GM19238 (cell line): ENCODE measurements around the gene GHSR.
"Not testable (repeated sequence)": the region's sequence is repeated elsewhere in the genome, so short reads cannot be mapped to it uniquely, and the experiment has no call there.

Experiments
- DNase-seq: peaks from one replicate; pipeline ENCODE4 v3.0.0; 2011; ENCODE audit warnings: low spot score; ENCODE audit not compliant: insufficient read length

GHSR gene, protein sequence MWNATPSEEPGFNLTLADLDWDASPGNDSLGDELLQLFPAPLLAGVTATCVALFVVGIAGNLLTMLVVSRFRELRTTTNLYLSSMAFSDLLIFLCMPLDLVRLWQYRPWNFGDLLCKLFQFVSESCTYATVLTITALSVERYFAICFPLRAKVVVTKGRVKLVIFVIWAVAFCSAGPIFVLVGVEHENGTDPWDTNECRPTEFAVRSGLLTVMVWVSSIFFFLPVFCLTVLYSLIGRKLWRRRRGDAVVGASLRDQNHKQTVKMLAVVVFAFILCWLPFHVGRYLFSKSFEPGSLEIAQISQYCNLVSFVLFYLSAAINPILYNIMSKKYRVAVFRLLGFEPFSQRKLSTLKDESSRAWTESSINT

DNA sequence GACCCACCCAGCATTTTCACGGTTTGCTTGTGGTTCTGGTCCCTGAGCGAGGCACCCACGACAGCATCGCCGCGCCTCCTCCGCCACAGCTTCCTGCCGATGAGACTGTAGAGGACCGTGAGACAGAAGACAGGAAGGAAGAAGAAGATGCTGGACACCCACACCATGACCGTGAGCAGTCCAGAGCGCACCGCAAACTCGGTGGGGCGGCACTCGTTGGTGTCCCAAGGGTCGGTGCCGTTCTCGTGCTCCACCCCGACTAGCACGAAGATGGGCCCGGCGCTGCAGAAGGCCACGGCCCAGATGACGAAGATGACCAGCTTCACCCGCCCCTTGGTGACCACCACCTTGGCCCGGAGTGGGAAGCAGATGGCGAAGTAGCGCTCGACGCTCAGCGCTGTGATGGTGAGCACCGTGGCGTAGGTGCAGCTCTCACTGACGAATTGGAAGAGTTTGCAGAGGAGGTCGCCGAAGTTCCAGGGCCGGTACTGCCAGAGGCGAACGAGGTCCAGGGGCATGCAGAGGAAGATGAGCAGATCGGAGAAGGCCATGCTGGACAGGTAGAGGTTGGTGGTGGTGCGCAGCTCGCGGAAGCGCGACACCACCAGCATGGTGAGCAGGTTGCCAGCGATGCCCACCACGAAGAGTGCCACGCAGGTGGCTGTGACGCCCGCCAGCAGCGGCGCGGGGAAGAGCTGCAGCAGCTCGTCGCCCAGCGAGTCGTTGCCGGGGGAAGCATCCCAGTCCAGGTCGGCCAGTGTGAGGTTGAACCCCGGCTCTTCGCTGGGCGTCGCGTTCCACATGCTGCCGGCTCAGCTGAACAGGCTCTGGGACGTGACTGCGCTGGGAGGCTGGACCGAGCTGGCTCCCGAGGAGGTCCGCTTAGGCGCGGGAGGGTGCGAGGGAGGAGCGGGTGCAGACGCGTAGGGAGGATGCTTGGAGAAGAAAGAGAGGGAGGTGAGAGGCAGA lies at the start of gene GHSR:
TSS of gene GHSR (minus strand) at position 846 of the 969 bp plus-strand sequence. CDS start at position 803, 43 bp downstream.
- no peak for DNase-seq

DNA sequence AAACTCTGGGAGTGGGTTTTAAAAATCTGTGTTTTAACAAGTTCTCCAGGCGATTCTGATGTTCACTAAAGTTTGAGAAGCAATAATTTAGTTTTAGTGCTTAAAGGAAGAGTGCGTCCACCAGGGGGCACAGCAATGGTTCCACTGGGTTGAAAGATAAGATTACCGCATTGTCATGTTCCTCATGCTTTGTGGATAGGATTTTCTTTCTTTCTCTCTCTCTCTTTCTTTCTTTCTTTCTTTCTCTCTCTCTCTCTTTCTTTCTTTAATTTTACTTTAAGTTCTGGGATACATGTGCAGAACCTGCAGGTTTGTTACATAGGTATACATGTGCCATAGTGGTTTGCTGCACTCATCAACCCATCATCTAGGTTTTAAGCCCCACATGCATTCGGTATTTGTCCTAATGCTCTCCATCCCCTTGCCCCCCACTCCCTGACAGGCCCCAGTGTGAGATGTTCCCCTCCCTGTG lies 42.0 kb upstream of the GHSR start:
- DNase-seq, result not testable (repeated sequence)

DNA sequence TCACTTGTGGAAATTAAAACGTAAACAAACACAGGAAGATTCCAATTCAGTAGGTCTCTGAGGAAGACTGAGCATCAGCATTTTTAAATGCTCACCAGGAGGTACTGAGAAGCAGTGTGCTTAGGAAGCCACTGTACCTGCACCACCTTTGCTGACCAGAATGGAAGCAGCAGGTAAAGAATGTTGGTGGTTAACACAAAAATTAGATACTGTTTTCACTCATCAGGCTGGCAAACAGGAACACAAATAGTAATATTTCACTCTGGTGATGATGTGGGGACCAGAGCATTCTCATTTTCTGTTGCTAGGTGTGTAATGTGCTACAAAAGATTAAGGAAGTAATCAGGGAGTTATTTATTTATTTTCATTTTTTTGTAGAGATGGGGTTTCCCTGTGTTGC lies 29.9 kb upstream of the GHSR start:
- DNase-seq, result no peak

DNA sequence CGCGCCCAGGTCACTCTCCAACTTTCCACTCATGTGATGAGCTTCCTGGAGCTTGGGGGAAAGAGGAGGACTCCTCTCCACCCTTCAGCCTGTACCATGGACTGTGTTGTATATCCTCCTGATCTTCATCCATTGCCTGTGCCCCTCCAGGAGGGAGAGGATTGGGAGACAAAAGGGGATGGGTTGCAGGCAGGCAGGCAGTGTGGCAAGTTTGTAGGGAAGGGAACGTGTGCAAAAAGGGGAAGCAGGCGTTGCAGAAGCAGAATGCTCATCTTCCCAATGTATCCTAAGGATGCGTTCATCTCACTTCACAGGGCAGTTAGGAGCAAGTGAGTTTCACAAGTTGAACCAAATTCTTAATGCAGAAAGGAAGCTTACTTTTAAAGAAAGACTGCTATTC lies 28.1 kb upstream of the GHSR start:
- DNase-seq, result no peak

DNA sequence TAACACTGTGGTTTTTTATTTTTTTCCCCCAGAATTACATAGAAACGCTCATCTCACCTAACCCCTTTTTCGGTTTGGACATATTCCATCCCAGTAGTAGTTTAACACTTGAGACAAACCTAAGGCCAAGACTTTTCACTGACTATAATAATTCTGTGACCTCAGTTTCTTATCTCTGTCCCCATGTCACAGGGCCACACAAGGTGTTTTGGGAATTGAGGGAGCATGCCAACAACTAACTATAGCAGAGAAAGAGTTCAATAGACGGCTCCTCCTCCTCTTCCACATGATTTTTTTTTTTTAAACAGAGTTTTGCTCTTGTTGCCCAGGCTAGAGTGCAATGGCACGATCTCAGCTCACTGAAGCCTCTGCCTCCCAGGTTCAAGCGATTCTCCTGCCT lies 27.4 kb upstream of the GHSR start:
- DNase-seq, result no peak

DNA sequence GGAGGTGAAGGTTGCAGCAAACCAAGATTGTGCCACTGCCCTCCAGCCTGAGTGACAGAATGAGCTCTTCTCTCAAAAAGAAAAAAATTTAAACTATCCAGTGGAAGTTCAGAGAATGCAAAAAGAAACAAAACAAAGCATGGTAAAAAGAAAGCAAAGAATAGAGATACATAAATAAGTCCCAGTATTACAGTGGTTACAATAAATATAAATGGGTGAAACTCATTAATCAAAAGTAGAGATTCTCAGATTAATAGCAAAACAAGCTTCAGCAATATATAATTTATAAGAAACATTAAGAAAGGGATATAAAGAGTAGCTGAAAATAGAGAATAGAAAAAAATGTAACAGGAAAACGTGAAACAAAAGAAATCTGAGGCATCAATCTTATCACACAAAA lies 23.6 kb upstream of the GHSR start:
- DNase-seq, result no peak

DNA sequence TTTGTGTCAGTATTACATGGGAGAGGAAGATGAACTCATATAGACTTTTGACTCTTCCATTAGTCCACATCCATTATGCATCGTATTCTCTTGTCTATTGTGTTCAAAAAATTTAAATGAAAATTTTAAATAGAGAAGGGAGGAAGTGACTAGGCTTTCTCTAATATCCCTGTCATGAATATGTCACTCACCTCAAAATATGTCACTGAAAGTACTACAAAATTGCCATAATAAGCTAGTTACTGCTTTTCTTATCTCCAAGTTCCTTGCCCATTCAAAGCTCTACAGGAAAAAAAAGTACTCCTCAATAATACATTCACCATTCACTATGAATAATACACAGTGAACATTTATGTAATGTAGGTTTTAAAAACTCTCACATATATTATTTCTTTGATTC lies 22.3 kb upstream of the GHSR start:
- DNase-seq, result no peak

DNA sequence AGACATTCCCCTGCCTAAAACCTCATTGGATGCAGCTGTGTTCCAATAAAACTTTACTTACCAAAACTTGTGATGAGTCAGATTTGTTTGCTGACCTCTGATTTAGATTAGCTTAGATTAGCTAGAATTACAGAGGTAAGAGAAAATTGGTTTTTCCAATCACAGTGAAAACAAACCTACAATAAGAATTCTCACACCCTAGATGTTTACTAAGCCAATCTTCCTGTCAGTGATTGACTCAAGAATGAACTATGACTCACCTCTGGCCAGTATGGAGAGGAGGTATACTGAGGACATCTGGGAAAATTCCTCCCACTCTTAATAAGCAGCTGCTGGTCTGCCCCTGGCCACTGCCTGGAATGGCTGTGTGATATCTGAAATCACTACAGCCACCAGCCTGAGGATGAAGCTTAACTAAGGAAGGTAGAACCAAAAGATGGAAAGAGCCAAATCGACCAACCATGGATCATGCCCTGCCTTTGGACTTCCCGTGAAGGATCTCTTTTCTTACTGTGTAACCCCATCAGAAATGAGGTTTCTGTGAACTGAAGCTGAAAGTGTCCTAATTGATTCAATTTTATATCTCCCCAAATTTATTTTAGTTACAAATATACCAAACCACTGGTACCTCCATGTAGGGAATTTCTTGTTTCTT lies 19.0 kb upstream of the GHSR start:
- DNase-seq, result no peak

DNA sequence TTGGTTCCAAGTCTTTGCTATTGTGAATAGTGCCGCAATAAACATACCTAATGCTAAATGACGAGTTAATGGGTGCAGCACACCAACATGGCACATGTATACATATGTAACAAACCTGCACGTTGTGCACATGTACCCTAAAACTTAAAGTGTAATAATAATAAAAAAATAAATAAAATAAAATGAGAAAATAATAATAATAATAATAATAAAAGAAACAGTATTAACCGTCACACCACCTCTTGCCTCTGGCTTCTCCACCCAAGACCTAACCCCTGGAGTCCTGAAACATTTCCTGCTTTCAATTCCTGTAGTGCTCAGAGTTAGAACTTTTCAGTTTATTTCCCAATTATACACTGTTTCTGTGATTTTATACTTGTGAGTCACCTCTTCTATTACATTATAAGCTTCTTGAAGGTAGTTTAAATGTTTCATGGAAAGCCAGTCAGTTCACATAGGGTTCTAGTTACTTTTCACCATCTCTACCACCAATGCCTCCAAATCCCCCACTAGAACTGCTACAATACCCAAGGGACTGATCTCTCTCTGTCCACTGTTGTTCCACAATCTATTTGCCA lies 18.4 kb upstream of the GHSR start:
- DNase-seq, result no peak

DNA sequence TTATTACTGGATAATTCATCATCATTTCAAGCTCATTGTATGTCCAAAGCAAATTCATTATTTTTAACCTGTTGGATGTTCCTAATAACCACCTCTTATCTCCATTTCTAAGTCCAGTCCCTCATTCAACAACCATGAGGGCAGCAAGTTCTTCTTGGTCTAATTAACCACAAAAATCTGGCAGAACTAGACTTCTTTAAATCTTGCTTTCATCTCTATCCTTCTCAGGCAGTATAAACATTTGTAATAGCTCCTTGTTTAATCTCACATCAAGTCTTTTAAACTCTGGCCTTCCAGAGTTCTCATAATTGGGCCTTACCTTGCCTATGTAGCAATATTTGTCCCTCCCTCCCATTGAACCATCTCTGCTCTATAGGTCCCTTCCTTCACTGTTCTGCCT lies 17.0 kb upstream of the GHSR start:
- DNase-seq, result no peak

DNA sequence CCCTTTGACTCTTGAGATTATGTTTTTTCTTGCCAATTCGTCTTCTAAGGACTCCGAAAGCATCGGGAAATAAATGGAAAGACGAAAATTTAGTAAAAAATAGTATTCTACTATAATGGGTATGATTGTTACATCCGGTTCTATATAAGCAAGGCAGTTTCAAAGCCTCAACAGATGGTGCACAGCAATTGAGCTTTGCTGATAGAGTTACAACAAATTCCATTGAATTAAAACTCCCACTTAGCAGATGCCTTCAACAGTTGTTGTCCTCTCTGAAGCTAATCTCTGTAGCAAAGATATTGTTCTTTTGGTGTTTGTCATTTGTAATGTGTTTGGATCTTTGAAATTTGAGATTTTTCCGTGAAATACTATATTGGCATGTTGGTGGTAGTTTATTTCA lies 16.1 kb upstream of the GHSR start:
- no peak for DNase-seq

DNA sequence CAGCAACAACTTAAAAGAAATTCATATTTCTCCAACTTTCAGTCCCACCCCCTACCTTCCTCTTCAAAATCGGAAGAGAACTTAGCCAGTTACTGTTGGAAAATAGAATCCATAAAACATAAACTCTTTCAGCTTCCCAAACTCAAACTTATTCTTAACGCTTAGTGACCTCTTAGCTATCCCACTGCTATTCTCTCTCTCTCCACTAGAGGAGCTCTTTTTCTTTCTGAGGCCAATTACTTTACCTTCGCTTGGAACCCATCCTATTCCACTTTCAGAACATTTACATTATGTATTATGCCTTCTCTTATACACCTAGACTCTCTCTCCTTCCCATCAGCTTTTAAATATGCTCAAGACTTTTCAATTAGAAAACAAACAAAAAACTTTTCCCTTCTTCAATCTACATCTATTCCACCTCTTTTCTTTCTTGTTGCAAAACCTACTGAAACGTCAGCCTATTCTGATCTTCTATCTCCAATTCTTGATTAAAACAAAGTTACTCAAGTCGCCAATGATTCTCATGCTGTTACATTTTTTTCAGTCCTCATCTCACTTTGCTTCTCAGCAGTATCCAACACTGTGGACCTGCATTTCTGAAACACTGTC lies 13.4 kb upstream of the GHSR start:
- peak; percentile 22 for DNase-seq

DNA sequence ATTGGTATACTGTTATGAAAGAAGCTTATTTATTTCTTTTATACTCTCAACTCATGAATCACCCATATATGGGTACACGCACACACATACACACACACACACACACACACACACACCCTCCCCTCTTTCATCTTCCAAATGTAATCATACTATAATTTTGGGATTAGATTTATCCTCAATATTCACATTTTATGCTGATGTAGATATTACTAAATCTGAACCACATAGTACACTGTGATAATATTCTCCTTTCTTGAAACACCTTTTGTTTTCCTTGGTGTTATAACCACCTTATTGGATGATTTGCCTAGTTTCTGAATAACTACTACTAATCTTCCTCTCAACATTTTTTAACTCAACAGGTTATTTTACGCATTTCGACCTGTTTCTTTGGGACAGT lies 8.1 kb upstream of the GHSR start:
- DNase-seq, result no peak

DNA sequence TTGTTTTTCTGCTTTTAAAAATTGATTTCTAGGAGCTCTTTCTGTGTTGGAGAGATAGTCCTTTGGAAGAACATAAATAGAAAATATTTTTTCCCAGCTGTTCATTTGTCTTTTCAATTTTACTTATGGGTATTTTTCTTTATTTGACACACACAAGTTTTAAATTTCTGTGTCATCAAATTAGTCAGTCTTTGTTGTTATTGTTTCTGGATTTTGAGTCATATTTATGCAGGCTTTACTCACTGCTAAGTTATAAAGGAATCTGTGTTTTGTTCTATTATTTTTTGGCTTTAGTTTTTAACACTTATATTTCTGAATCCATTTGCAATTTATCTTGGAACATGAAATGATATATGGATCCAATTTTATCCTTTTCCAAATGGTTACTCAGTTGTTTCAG lies 5.9 kb upstream of the GHSR start:
- DNase-seq, result no peak

DNA sequence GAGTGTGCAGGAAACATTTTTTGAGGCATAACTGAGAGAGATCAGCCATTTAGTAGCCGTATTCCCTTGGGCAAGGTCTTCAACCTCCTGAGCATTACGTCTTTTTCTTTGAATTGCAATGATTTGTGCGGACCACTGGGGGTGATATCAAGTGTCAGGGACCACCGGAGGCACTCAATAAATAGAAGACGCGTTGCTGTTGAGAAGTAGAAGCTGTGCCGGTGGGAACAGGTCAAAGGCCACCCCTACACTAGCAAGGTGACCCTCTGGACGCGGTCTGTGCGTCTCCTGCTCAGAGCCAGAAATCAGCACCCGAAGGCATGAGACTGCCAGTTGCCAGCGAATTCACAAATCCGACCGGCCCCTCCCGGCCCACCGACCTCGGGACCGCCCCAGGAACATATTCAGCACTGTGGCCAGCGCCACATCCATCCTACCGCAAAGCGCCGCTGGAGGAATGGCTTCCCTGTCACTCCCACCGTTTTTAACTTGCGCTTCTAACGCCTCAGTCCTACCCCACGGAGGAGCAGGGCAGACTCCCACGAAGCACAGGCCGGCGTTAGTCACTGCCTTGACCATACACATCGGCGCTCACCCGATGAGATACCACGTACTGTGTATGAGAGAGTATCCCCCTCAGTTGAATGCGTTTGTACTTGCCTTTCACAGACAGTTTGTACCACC lies 1.4 kb upstream of the GHSR start:
- no peak for DNase-seq

DNA sequence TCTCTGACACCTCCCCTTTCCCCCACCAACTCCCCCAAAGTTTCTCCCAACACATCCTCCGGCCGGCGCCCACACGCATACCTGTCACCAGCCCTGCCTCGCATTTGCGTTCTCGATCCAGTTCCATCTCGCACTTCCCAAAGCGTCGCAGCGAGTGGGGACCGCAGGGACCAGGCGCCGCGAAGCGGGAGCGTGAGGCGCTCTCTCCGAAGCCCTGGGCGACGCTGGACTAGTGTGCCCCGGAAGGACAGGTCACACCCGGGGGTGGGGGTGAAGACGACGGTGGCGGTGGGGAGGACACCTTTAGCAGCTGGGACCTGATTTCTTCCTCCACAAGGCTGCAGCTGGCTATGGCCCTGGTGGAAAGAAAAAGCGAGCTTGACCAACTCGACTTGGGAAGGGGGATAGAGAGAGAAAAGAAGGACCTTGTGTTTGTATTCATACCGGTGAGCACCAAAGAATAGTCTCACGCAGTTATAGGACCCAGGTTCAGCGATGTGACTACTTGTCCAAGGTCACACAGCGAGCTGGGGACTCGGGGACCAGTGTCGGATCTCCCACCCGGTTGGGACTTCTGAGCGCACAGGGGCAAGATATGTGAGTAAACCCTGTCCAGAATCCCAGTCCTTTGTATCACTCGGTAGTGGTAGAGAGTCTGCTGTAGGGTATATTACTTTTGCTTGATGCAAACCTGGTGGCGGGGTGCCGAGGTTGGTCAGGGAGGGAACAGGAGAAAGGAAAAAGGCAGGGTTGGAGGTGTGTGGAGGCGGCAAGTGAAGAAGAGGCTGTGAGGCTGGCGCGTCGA lies 607 bp upstream of the GHSR start:
- DNase-seq, result no peak

DNA sequence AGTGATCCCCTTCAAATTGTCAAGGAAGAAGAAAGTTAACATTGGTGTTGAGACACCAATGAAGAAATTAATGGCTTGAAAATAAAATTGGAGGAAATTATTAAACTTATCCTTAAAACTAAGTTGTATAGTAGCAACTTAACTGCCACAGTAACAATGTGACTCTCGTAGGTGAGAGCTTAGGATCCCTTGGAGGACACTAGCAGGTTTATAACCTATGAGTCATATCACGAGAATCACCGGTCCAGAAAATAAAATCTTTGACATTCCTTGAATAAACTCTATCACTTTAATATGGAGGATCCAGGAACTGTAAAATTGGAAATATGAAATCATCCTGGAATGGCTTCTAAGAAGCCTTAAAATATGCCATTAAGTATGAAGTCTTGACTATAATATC lies 2.1 kb downstream of the GHSR start:
- no peak for DNase-seq

DNA sequence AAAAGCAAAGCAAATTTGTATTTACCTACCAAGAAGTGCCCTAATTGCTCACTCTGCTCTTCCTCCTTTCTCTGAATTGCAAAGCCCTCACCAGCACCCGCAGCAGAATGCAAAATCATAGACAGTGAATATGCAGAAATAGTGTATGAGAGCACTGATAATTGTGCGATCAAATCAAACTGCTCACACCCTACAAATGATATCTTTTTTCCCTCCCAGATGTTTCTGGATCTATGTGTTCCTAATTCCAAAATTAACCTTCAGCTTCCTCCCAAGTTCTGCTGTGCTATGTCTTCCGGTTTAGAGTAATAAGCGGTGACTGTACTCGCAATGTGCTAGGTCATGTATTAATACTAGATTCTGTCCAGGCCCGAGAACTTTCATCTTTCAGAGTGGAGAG lies 3.4 kb downstream of the GHSR start:
- DNase-seq, result no peak

DNA sequence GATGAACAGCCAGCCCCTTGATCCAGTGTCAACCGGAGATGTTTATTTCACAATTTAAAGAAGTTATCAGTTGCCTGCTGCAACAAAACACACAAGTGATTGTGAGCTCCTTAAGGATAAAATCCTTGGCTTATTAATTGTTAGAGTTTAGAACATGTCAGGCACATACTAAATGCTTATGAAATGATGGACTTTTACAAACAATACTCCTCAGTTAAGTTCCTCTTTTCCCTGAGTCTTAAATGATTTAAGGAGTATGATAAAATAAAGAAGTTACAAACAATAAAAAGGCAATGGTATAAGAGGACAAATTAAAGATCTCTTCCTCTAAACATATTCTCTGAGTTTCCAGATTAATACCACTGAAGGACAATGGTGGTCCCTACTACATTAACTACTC lies 5.7 kb downstream of the GHSR start:
- DNase-seq, result no peak

DNA sequence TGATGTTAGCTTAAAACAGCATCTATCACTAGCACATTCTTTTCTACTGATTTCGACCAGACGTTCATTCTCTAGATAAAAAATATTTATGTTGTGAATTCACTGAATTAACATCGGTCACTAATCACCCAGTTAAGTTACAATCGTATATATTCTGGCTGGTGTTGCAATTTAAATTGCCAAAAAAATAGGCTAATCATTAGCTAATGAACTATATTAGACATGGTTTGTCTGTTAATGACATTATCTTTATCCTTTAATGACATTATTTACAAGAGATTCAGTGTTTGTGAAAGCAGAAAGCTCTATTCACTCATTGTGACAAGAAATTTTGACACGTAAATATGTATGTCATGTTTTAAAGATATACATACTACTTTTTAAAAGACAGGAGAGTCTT lies 6.7 kb downstream of the GHSR start:
- no peak for DNase-seq
